ENCODE results near the gene GID8.

The GID8 gene

DNA sequence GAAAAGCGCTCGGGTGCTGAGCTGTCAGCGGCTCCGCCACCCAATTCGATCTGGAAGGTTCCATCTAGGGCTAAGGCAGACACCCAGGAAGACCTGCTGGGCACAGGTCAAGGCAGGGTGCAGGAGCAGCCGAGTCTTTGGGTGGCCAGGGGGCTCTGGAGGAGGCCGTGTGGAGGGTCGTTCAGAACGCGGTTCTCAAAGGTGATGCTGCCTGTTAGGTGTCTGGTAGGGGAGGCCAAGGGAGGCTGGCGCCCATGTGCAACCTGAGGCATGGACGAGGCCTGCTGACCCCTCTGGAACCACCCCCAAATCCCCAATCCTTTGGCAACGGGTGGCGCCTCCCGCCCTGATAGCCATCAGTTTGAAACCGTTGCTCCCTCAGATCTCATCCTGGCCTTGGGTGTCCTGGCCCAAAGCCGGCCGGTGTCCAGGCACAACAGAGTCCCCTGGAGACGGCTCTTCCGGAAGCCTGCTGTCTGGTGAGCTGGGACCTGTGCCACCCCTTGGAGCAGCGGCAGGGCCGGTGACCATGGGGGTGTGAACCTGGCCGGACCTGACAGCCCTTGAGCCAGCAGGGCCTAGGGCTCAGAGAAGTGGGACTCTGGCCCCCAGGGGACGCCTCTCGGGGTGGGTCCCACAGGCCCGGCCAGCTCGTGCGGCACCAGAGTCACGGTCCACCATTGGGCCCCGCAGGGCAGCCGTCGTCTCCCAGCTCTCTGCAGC, 25.1 kb downstream of the GID8 start:
- Histone ChIP-seq H4K20me1 (ENCODE audit: control insufficient read depth, insufficient read depth, low read depth, low read length) (no peaks in the 10 kb centered on the region; the same call in 1 of the 2 replicates), H3K27me3 (ENCODE audit: control insufficient read depth, low read length) (no peaks in the 10 kb centered on the region), H3K36me3 (ENCODE audit: control insufficient read depth, low read length) (peaks cover 67% of the 10 kb centered on the region), H3K4me2 (ENCODE audit: low read length) (no peak overlapping the region), H3K4me3 (ENCODE audit: low read length) (no peak overlapping the region), H3K9me2 (replicated peaks; ENCODE audit: control insufficient read depth, low read length) (no peaks in the 10 kb centered on the region), H3F3A (ENCODE audit: control insufficient read depth, insufficient read depth) (no peaks in the 10 kb centered on the region), H3K79me2 (ENCODE audit: control insufficient read depth, low read length) (peaks cover under 1% of the 10 kb centered on the region; the same call in 1 of the 2 replicates), H3K4me1 (ENCODE audit: control insufficient read depth, low read length) (no peaks in the 10 kb centered on the region), H3K27ac (ENCODE audit: low read depth, low read length) (no peak overlapping the region), H3K9me3 (ENCODE audit: control insufficient read depth, insufficient read depth, low read length) (no peaks in the 10 kb centered on the region)
- TF ChIP-seq, protein P1, sequence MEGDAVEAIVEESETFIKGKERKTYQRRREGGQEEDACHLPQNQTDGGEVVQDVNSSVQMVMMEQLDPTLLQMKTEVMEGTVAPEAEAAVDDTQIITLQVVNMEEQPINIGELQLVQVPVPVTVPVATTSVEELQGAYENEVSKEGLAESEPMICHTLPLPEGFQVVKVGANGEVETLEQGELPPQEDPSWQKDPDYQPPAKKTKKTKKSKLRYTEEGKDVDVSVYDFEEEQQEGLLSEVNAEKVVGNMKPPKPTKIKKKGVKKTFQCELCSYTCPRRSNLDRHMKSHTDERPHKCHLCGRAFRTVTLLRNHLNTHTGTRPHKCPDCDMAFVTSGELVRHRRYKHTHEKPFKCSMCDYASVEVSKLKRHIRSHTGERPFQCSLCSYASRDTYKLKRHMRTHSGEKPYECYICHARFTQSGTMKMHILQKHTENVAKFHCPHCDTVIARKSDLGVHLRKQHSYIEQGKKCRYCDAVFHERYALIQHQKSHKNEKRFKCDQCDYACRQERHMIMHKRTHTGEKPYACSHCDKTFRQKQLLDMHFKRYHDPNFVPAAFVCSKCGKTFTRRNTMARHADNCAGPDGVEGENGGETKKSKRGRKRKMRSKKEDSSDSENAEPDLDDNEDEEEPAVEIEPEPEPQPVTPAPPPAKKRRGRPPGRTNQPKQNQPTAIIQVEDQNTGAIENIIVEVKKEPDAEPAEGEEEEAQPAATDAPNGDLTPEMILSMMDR (IDR thresholded peaks at IDR 0.05; ENCODE audit: low read depth, low read length, poor library complexity, severe bottlenecking): no peak
- no peak for TF ChIP-seq EZH2phosphoT487 (IDR thresholded peaks at IDR 0.05; ENCODE audit: borderline replicate concordance, low read length)

- H4K20me1 ChIP-seq (ENCODE audit: control insufficient read depth, insufficient read depth, low read depth, low read length): no peaks in the 10 kb centered on the region; the same call in 1 of the 2 replicates
- H3K27me3 ChIP-seq (ENCODE audit: control insufficient read depth, low read length): no peaks in the 10 kb centered on the region
- no peak overlapping the region for H3K4me3 ChIP-seq (ENCODE audit: low read length)
- H3K27ac ChIP-seq (ENCODE audit: low read depth, low read length): no peak overlapping the region
- H3K4me1 ChIP-seq (ENCODE audit: control insufficient read depth, low read length): no peaks in the 10 kb centered on the region
- no peaks in the 10 kb centered on the region for H3K9me2 ChIP-seq (replicated peaks; ENCODE audit: control insufficient read depth, low read length)
- TF ChIP-seq, protein P1 (IDR thresholded peaks at IDR 0.05; ENCODE audit: low read depth, low read length, poor library complexity, severe bottlenecking): no peak
- H3F3A ChIP-seq (ENCODE audit: control insufficient read depth, insufficient read depth): 0 out of 2 replicates have a peak, but pooled peaks cover 4% of the 10 kb centered on the region
- no peak overlapping the region for H3K4me2 ChIP-seq (ENCODE audit: low read length)
- H3K36me3 ChIP-seq (ENCODE audit: control insufficient read depth, low read length): peaks cover 60% of the 10 kb centered on the region
- no peaks in the 10 kb centered on the region for H3K79me2 ChIP-seq (ENCODE audit: control insufficient read depth, low read length)
- no peaks in the 10 kb centered on the region for H3K9me3 ChIP-seq (ENCODE audit: control insufficient read depth, insufficient read depth, low read length)
These were observed 25.9 kb downstream of the GID8 start for GRCh38 chr20:62963614-62964397.

GRCh38 chr20:62964700-62965099, 26.8 kb downstream of the GID8 start:
- no peak for TF ChIP-seq EZH2phosphoT487 (IDR thresholded peaks at IDR 0.05; ENCODE audit: borderline replicate concordance, low read length)
- TF ChIP-seq, protein P1 (IDR thresholded peaks at IDR 0.05; ENCODE audit: low read depth, low read length, poor library complexity, severe bottlenecking): no peak
- no peaks in the 10 kb centered on the region for H3K9me2 ChIP-seq (replicated peaks; ENCODE audit: control insufficient read depth, low read length)
- no peak overlapping the region for H3K4me3 ChIP-seq (ENCODE audit: low read length)
- no peak overlapping the region for H3K4me2 ChIP-seq (ENCODE audit: low read length)
- H3K4me1 ChIP-seq (ENCODE audit: control insufficient read depth, low read length): no peaks in the 10 kb centered on the region
- no peaks in the 10 kb centered on the region for H3K79me2 ChIP-seq (ENCODE audit: control insufficient read depth, low read length)
- H3K9me3 ChIP-seq (ENCODE audit: control insufficient read depth, insufficient read depth, low read length): no peaks in the 10 kb centered on the region
- H3K27me3 ChIP-seq (ENCODE audit: control insufficient read depth, low read length): no peaks in the 10 kb centered on the region
- no peaks in the 10 kb centered on the region; the same call in 1 of the 2 replicates for H4K20me1 ChIP-seq (ENCODE audit: control insufficient read depth, insufficient read depth, low read depth, low read length)
- 0 out of 2 replicates have a peak, but pooled peaks cover 4% of the 10 kb centered on the region for H3F3A ChIP-seq (ENCODE audit: control insufficient read depth, insufficient read depth)
- peaks cover 53% of the 10 kb centered on the region for H3K36me3 ChIP-seq (ENCODE audit: control insufficient read depth, low read length)
- H3K27ac ChIP-seq (ENCODE audit: low read depth, low read length): no peak overlapping the region
